Fibroblast of mammary gland (primary cell): ENCODE data around the gene TRIP10.
"Not testable (repeated sequence)": the region's sequence is repeated elsewhere in the genome, so short reads cannot be mapped to it uniquely, and the experiment has no call there.

ENCODE experiments used
- DNase-seq: peaks from one replicate; pipeline ENCODE4 v3.0.0-alpha.2; 2010; ENCODE audit warnings: low read depth
- H3K4me3 ChIP-seq: 2 replicates; pipeline ENCODE4 v1.5.1; 2011; ENCODE audit warnings: low read depth, mild to moderate bottlenecking, low read length, moderate library complexity; ENCODE audit not compliant: control insufficient read depth
- TF ChIP-seq, protein P1 (sequence below): conservative IDR thresholded peaks from 2 replicates; pipeline ENCODE4 v1.5.1; 2011; ENCODE audit warnings: low read depth, low read length, inconsistent platforms; ENCODE audit not compliant: control insufficient read depth, insufficient read depth

The TRIP10 gene

DNA sequence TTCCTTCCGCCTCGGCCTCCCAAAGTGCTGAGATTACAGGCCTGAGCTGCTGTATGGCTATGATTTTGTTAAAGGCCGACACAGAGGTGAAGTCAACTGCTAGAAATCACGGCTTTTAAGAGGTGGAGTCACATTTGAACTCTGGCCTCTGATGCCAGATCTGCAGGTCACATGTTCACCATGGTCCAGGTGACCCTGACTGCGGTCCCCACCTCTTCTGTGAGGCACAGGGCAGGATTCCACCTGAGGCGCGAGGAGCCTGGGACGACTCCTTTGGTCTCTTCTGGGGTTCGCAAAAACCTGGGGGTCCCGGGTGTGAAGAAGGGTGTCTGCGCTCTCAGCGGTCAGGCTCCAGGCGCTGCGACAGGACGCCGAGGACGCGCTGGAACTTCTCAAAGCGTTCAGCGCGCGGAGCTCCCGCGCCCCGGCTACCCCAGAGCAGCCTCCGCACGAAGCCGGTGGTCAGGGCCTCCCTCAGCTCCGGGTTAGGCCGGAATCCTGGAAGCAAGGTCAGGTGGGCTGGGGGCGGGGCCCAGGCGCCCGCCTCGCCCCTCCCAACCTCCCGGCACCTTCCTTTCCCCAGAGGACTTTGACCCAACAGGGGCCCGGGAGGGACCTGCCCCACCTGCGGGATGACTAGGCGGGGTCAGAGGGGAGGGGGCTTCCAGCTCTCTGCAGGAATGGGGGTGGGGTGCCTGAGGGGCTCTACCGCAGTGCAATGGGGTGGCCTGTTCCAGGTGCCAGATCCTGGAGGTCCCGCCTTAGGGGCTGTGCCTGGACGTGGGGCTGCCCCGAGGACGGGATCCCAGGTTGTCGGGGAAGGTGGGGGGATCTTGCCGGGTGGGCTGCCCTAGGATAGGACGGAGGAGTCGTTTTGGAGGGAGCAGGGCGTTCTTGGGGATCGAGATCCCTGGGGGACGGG is 13.0 kb downstream of the TRIP10 start:
- TF ChIP-seq, protein P1, sequence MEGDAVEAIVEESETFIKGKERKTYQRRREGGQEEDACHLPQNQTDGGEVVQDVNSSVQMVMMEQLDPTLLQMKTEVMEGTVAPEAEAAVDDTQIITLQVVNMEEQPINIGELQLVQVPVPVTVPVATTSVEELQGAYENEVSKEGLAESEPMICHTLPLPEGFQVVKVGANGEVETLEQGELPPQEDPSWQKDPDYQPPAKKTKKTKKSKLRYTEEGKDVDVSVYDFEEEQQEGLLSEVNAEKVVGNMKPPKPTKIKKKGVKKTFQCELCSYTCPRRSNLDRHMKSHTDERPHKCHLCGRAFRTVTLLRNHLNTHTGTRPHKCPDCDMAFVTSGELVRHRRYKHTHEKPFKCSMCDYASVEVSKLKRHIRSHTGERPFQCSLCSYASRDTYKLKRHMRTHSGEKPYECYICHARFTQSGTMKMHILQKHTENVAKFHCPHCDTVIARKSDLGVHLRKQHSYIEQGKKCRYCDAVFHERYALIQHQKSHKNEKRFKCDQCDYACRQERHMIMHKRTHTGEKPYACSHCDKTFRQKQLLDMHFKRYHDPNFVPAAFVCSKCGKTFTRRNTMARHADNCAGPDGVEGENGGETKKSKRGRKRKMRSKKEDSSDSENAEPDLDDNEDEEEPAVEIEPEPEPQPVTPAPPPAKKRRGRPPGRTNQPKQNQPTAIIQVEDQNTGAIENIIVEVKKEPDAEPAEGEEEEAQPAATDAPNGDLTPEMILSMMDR, result no peak
- peak overlapping the region; percentile 22 for H3K4me3 ChIP-seq
- DNase-seq, result no peak

DNA sequence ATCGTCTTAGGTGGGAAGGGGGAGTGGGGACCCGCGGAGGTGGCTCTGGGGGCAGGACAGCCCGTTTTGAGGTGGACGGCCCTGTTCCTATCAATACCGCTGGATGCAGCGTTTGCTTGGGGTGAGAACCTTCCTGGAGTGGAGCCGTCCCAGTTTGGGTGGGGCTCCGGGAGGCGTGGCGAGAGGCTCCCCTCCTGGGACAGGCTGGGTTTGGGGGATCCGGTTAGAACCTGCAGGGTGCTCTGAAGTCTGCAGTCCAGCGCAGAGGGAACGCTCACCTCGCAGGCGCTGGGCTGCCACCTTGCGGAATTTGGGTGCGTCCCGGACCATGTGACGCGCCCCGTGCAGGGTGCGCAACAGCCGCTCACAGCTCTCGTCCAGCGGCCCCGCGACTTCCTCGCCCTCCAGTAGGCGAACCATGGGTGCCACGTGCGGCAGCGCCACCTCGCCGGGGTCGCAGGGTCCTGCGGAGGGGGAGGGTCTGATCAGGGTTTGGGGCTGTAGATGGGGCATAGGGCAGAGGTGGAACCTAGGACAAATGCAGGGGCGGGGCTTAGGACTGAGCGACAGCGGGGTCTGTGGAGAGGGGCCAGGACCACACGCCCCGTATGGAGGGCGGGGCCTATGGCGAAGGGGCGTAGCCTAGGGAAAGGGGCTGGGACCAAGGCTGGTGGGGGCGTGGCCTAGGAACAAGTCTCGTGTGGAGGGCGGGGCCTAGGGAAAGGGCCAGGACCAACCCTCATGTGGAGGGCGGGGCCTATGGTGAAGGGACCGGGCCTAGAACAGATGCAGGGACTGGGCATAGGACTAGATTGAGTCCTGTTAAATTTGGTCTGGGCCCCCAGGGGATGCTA is 13.9 kb downstream of the TRIP10 start:
- TF ChIP-seq, protein P1, result peak; percentile 24
- H3K4me3 ChIP-seq, result peak overlapping the region; percentile 34
- DNase-seq, result peak; percentile 69

DNA sequence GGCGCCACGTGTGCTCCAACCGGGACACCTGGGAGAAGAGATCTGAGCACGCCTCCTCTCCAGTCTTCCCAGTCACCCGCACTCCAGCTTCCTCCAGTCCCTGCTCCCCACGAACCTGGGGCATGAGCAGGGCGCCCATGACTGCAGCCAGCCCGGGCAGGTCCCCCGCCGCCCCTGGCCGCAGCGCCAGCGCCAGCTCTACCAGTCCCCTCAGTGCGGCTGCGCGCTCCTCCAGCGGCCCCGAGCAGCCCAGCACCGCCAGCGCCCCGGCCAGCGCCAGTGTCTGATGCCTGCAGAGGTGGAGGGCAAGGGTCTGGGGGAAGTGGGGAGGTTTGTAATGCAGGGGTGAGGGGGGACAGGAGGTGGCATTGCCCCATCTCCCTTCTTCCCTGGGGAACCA is 14.7 kb downstream of the TRIP10 start:
- no peak for DNase-seq
- TF ChIP-seq, protein P1, result no peak
- no peak overlapping the region for H3K4me3 ChIP-seq

DNA sequence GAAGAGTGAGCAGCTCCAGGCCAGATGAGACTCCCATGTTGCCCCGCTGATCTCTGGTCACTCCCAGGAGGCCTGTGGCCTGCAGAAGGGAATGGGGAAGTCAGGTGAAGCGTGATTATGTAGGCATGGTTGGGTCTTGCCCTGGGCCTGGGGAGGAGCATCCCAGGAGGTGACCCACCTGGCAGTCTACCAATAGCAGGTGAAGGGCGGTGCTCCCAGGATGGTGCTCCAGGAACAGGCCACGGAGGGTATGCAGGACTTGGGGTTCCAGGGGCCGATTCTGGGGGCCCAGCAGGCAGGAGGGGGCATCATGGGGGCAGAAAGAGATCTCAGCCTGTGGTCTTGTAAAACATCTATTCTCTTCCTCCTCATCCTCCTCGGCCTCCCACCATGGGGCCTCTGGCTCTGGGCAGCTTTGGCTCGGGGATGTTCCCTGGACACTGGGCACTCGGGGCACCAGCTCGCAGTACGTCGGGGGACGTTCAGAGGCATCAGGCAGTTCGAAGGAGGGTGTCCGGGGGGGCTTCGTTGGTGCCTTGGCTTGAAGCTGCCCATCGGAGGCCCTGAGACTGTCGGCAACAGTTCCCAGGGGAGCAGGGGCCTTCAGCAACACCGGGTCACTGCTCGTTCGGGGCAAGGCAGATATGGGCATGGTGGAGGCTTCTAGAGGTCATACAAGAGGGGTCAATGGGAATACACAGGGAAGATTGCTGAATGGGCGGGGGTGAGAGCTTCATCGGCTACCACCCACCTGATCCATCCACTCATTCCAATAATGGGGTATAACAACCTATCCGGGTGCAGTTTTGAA is 15.4 kb downstream of the TRIP10 start:
- no peak for DNase-seq
- TF ChIP-seq, protein P1, result no peak
- H3K4me3 ChIP-seq, result no peak overlapping the region

DNA sequence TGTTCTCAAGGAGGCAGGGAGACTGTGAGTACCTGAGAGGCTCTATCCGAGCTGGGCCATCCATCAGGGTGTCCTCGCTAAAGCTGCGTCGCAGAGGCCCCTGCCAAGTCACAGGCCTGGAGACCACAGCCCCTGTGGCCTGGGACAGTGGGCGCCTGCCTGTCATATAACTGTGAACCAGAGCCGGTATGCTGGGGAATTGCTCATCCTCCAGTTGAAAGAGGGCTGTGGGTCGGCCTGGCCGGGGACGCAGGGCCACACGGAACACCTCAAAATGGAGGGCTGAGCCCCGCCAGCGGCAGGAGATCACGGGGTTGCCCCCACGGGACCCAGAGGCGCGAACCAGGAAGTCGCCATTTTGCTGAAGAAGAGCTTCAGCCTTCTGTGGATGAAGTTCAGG is 21.1 kb downstream of the TRIP10 start:
- H3K4me3 ChIP-seq, result no peak overlapping the region
- DNase-seq, result no peak
- TF ChIP-seq, protein P1, result no peak

DNA sequence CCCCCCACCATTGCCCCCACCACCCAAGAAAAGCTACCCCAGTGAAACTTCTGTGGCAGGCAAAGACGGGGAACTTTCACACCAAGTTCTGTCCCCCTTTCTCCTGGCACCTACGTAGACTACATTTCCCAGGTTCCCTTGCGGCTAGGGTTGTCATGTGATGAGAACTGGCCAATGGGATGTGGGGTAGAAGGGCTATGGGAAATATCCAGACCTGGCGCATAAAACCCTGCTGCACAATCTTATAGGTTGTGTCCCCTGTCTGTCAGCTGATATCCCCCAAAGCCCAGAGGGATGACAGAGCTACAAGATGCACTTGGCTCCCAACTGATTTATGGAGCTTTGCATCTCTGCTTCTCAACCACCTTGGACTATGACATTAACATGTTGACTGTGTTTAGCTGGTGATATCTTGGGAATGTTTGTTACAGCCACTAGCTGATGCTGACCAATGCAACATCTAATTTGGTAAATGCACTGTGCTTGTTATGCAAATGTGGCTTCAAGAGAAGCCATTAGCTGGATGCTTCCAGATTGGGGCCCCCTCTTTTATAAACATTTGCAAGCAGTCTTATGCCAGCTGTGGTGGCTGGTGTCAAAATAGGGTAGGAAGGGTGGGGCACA is 21.7 kb downstream of the TRIP10 start:
- no peak for DNase-seq
- H3K4me3 ChIP-seq, result no peak overlapping the region
- TF ChIP-seq, protein P1, result no peak

DNA sequence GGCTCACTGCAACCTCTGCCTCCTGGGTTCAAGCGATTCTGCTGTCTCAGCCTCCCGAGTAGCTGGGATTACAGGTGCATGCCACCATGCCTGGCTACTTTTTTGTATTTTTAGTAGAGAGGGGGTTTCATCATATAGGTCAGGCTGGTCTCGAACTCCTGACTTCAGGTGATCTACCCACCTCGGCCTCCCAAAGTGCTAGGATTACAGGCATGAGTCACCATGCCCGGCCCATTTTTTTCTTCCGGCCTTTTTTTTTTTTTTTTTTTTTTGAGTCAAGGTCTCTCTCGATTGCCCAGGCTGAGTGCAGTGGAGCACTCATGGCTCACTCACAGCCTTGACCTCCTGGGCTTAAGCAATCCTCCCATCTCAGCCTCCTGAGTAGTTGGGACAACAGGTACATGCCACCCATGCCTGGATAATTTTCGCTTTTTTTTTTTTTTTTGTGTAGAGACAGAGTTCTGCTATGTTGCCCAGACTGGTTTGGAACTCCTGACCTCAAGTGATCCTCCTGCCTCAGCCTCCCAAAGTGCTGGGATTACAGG is 22.8 kb downstream of the TRIP10 start:
- not testable (repeated sequence) for DNase-seq, H3K4me3 ChIP-seq
